GM12864 (cell line): ENCODE measurements around the gene HRCT1.

ENCODE experiments used
- DNase-seq: peaks from one replicate; pipeline ENCODE4 v3.0.0-alpha.2; 2011; ENCODE audit warnings: low read depth
- H3K4me3 ChIP-seq: 2 replicates; pipeline ENCODE4 v1.5.1; 2011; ENCODE audit warnings: mild to moderate bottlenecking, low read depth, low read length, control low read depth
- CTCF ChIP-seq: IDR thresholded peaks from 2 replicates; pipeline ENCODE4 v1.5.1; 2011; ENCODE audit warnings: low read depth, mild to moderate bottlenecking, moderate library complexity, low read length, control low read depth, inconsistent platforms; ENCODE audit errors: missing control alignments

HRCT1 gene

GRCh38 chr9:35904338-35904737, 1.7 kb upstream of the HRCT1 start:
- DNase-seq = no peak
- no peak overlapping the region for H3K4me3 ChIP-seq
- TF ChIP-seq CTCF = no peak

- TF ChIP-seq CTCF = no peak
- H3K4me3 ChIP-seq = no peak overlapping the region
- no peak for DNase-seq
Observed at GRCh38 chr9:35905051-35905781, 786 bp upstream of the HRCT1 start.

- no peak overlapping the region for H3K4me3 ChIP-seq
Observed at GRCh38 chr9:35906923-35907699, 1.1 kb downstream of the HRCT1 start.

GRCh38 chr9:35907711-35908503, 1.9 kb downstream of the HRCT1 start:
- no peak for DNase-seq
- no peak overlapping the region for H3K4me3 ChIP-seq
- TF ChIP-seq CTCF = no peak

More at GRCh38 chr9:35906923-35907699, 1.1 kb downstream of the HRCT1 start:
- TF ChIP-seq CTCF = no peak
- DNase-seq = no peak

- H3K4me3 ChIP-seq = no peak overlapping the region
- TF ChIP-seq CTCF = no peak
- no peak for DNase-seq
Observed at GRCh38 chr9:35908504-35909125, 2.6 kb downstream of the HRCT1 start.

DNA sequence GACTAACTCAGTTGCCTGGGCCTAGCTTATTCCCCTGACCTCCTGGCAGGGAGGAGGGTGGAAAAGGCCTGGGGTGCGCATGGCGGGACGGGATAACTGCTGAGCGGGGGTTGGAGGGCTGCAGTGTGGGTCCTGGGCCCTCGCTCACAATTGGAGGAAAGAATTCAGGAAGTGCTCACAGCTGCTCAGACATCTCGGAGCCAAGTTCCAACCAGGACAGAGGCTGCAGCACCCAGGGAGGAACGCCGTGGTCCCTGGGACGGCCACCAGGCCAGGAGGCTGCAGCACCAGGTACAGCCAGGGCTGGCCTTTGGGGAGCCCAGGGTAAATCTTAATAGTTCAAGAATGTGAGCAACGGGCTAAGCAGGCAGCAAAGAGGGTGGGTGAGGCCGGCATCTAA, 3.3 kb downstream of the HRCT1 start, which contains the start of gene SPAAR:
SPAAR (plus strand) TSS at position 217 of the 400 bp plus-strand sequence. CDS start 974 bp downstream, outside the sequence.
- DNase-seq = no peak
- no peak within 1 kb of the TSS for H3K4me3 ChIP-seq
- TF ChIP-seq CTCF = no peak
